GM19025 (cell line): ENCODE results near the gene CT47A7.
"Not testable (repeated sequence)": the region's sequence is repeated elsewhere in the genome, so short reads cannot be mapped to it uniquely, and the experiment has no call there.

Experiments
- ATAC-seq: cut with Tn5 transposase; IDR thresholded peaks from one replicate; pipeline ENCODE4 v1.9.1; 2021; ENCODE audit warnings: mild to moderate bottlenecking, low read depth, moderate library complexity; ENCODE audit not compliant: unreplicated experiment

Gene CT47A7

DNA sequence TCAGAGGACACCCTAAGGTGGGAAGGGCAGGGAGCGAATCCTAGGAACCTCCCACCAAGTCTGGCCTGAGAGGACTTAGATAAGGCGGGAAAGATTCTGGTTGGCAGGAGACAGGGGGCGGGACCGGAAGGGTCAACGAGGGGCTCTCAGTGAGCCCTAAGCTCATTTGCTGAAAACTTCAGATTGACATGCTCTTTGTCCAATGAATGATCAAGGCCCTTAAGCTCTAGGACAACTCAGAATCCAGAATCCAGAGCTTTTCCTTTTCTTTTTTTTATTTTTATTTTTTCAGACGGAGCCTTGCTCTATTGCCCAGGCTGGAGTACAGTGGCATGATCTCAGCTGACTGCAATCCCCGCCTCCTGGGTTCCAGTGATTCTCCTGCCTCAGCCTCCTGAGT lies at the start of gene CT47A7:
CT47A7 (minus strand) TSS at position 101 of the 400 bp plus-strand sequence. CDS start 255 bp downstream, outside the sequence.
- not testable (repeated sequence) for ATAC-seq

- no peak for ATAC-seq
These were observed 44.2 kb upstream of the CT47A7 start for GRCh38 chrX:121000589-121000988.

- no peak for ATAC-seq
These were observed 43.0 kb upstream of the CT47A7 start for GRCh38 chrX:120999413-120999812.

GRCh38 chrX:120985660-120986059 lies 29.3 kb upstream of the CT47A7 start, which contains the start of gene CT47A1:
CT47A1 (minus strand) TSS chrX:120985760; CDS start chrX:120985529, 231 bp downstream.
- not testable (repeated sequence) for ATAC-seq
